Calu3 (cell line): ENCODE measurements around the gene ARL5A. TPM values are rescaled to one million over a fixed set of nuclear protein-coding genes. Genes with fewer than 3 reads are reported as not detected.

Source experiments
- BruUV-seq: library from RNA; stranded (reverse); fragments of 400-500 nt; replicated peaks from 2 replicates; lab custom pipeline; 2021; lab: Mats Ljungman, UMichigan
- CTCF ChIA-PET: fragments of 300-600 bp; sonication (Branson Sonifier 250); formaldehyde crosslinking; loops from one replicate; lab custom pipeline; 2022; ENCODE audit warnings: antibody characterized with exemption; lab: Charles Lee
- DNase-seq: peaks from one replicate; pipeline ENCODE4 v3.0.0; 2022
- H3K27ac Mint-ChIP-seq: one replicate; pipeline ENCODE4 v1.8.0; 2022; ENCODE audit warnings: mixed read lengths; ENCODE audit not compliant: unreplicated experiment
- H3K27me3 Mint-ChIP-seq: one replicate; pipeline ENCODE4 v1.8.0; 2022; ENCODE audit warnings: mixed read lengths; ENCODE audit not compliant: unreplicated experiment
- H3K36me3 Mint-ChIP-seq: one replicate; pipeline ENCODE4 v1.8.0; 2022; ENCODE audit warnings: mild to moderate bottlenecking, moderate library complexity, mixed read lengths; ENCODE audit not compliant: insufficient read depth, unreplicated experiment
- H3K4me1 Mint-ChIP-seq: one replicate; pipeline ENCODE4 v1.8.0; 2022; ENCODE audit warnings: mild to moderate bottlenecking, low read depth, mixed read lengths; ENCODE audit not compliant: unreplicated experiment
- H3K4me3 Mint-ChIP-seq: one replicate; pipeline ENCODE4 v1.8.0; 2022; ENCODE audit warnings: mild to moderate bottlenecking, low read depth, moderate library complexity, mixed read lengths; ENCODE audit not compliant: unreplicated experiment
- H3K9me3 Mint-ChIP-seq: one replicate; pipeline ENCODE4 v1.8.0; 2022; ENCODE audit warnings: low read depth, mixed read lengths; ENCODE audit not compliant: unreplicated experiment
- CTCF ChIP-seq: fragments of 200-600 bp; IDR thresholded peaks from one replicate; pipeline ENCODE4 v1.8.0; 2022; ENCODE audit warnings: antibody characterized with exemption; ENCODE audit not compliant: unreplicated experiment
- intact Hi-C: fragments of 100-400 bp; cut with micrococcal nuclease; formaldehyde crosslinking; loops from one replicate; pipeline ENCODE4 v1.10.0; 2022; ENCODE audit not compliant: unreplicated experiment
- total RNA-seq: library from RNA; stranded (reverse); gene quantifications from 2 replicates; pipeline ENCODE4 v1.2.3, GENCODE V29; 2022

Gene ARL5A
- total RNA-seq, 1 experiment from 2014 or later: 53.7 TPM

GRCh38 chr2:151765760-151766410, 62.3 kb downstream of the ARL5A start:
- H3K4me3 Mint-ChIP-seq: no peak overlapping the region

GRCh38 chr2:151762694-151763093, 65.5 kb downstream of the ARL5A start:
- TF ChIP-seq CTCF: no peak
- Mint-ChIP-seq H3K36me3 (no peaks in the 10 kb centered on the region), H3K4me1 (no peaks in the 10 kb centered on the region), H3K4me3 (no peak overlapping the region), H3K27ac (no peak overlapping the region), H3K9me3 (no peaks in the 10 kb centered on the region), H3K27me3 (no peaks in the 10 kb centered on the region)
- BruUV-seq: no TSS peak
- intact Hi-C loops: no loop called here
- DNase-seq: no peak
- CTCF ChIA-PET: interaction anchor here (0.8 kb wide), 1 partner anchor 11 kb away, joined by 4 read pairs; no protein-coding TSS in a partner anchor

More at GRCh38 chr2:151765760-151766410, 62.3 kb downstream of the ARL5A start:
- no TSS peak for BruUV-seq
- Mint-ChIP-seq H3K36me3 (no peaks in the 10 kb centered on the region), H3K27me3 (no peaks in the 10 kb centered on the region), H3K27ac (no peak overlapping the region), H3K9me3 (no peaks in the 10 kb centered on the region), H3K4me1 (no peaks in the 10 kb centered on the region)
- CTCF ChIA-PET: no interaction called here
- no peak for TF ChIP-seq CTCF
- DNase-seq: no peak
- intact Hi-C loops: no loop called here

GRCh38 chr2:151761687-151762086, 66.5 kb downstream of the ARL5A start:
- Mint-ChIP-seq H3K4me3 (no peak overlapping the region), H3K4me1 (no peaks in the 10 kb centered on the region), H3K27me3 (no peaks in the 10 kb centered on the region), H3K9me3 (no peaks in the 10 kb centered on the region), H3K36me3 (no peaks in the 10 kb centered on the region), H3K27ac (no peak overlapping the region)
- DNase-seq: no peak
- CTCF ChIA-PET: interaction anchor here (0.8 kb wide), 1 partner anchor 10 kb away, joined by 4 read pairs; no protein-coding TSS in a partner anchor
- no TSS peak for BruUV-seq
- no peak for TF ChIP-seq CTCF
- intact Hi-C loops: no loop called here

- intact Hi-C loops: no loop called here
- TF ChIP-seq CTCF: no peak
- Mint-ChIP-seq H3K4me3 (no peak overlapping the region), H3K4me1 (no peaks in the 10 kb centered on the region), H3K36me3 (no peaks in the 10 kb centered on the region), H3K27ac (no peak overlapping the region), H3K9me3 (no peaks in the 10 kb centered on the region), H3K27me3 (no peaks in the 10 kb centered on the region)
- no peak for DNase-seq
- no TSS peak for BruUV-seq
- CTCF ChIA-PET: interaction anchor here (0.5 kb wide), 1 partner anchor 171 kb away, joined by 4 read pairs; no protein-coding TSS in a partner anchor
Observed at GRCh38 chr2:151761193-151761592, 67.0 kb downstream of the ARL5A start.
